Inferior parietal cortex (tissue), 1 donor: ENCODE data around the gene C10orf95.
A peak's percentile ranks its signal among the peaks of the same experiment; 100 is the strongest.

Experiments
- DNase-seq: peaks from one replicate; pipeline ENCODE4 v3.0.0-alpha.2; 2016; ENCODE audit errors: extremely low spot score

The C10orf95 gene

GRCh38 chr10:102416283-102416682, 35.1 kb downstream of the C10orf95 start:
- no peak for DNase-seq

GRCh38 chr10:102414749-102415148, 36.6 kb downstream of the C10orf95 start:
- DNase-seq = no peak

GRCh38 chr10:102413806-102414561, 37.4 kb downstream of the C10orf95 start:
- DNase-seq = no peak

GRCh38 chr10:102413053-102413705, 38.2 kb downstream of the C10orf95 start:
- DNase-seq = no peak

- DNase-seq = no peak
Observed at GRCh38 chr10:102412293-102412692, 39.0 kb downstream of the C10orf95 start.

- no peak for DNase-seq
Observed at GRCh38 chr10:102411341-102412255, 39.7 kb downstream of the C10orf95 start.

GRCh38 chr10:102410429-102411073, 40.8 kb downstream of the C10orf95 start:
- peak; percentile 40 for DNase-seq

- peak; percentile 12 for DNase-seq
Observed at GRCh38 chr10:102409604-102410428, 41.5 kb downstream of the C10orf95 start.

GRCh38 chr10:102408728-102409603, 42.4 kb downstream of the C10orf95 start:
- DNase-seq = peak; percentile 21

- DNase-seq = no peak
Observed at GRCh38 chr10:102408131-102408727, 43.1 kb downstream of the C10orf95 start.

- no peak for DNase-seq
Observed at GRCh38 chr10:102407425-102408130, 43.8 kb downstream of the C10orf95 start.

GRCh38 chr10:102406815-102407214, 44.5 kb downstream of the C10orf95 start:
- DNase-seq = no peak

- DNase-seq = no peak
Observed at GRCh38 chr10:102405632-102406031, 45.7 kb downstream of the C10orf95 start.

- DNase-seq = no peak
Observed at GRCh38 chr10:102405108-102405571, 46.2 kb downstream of the C10orf95 start.

GRCh38 chr10:102404361-102405107, 46.8 kb downstream of the C10orf95 start:
- DNase-seq = no peak

GRCh38 chr10:102403115-102403514, 48.2 kb downstream of the C10orf95 start:
- no peak for DNase-seq

GRCh38 chr10:102402512-102402896, 48.8 kb downstream of the C10orf95 start:
- DNase-seq = no peak
